Loucy (cell line): ENCODE results near the gene FPR1.

Experiments used
- H2AFZ ChIP-seq: fragments of 200-600 bp; sonication (generic); 2 replicates; pipeline ENCODE4 v1.6.0; 2016; ENCODE audit warnings: antibody characterized with exemption, mild to moderate bottlenecking, low read length, moderate library complexity
- H3F3A ChIP-seq: fragments of 200-600 bp; 2 replicates; pipeline ENCODE4 v1.6.0; 2016; ENCODE audit warnings: antibody characterized with exemption, low read depth, mild to moderate bottlenecking
- H3K27me3 ChIP-seq: fragments of 200-600 bp; sonication (generic); 2 replicates; pipeline ENCODE4 v1.6.1; 2014; ENCODE audit warnings: low read length, mild to moderate bottlenecking; ENCODE audit not compliant: insufficient read depth, poor library complexity, severe bottlenecking
- H3K36me3 ChIP-seq: fragments of 200-600 bp; sonication (generic); 2 replicates; pipeline ENCODE4 v1.6.1; 2016; ENCODE audit warnings: low read length; ENCODE audit not compliant: insufficient read depth
- H3K4me1 ChIP-seq: fragments of 200-600 bp; sonication (generic); 2 replicates; pipeline ENCODE4 v1.5.1; 2014; ENCODE audit warnings: low read length, mild to moderate bottlenecking; ENCODE audit not compliant: insufficient read depth, poor library complexity, severe bottlenecking
- H3K4me2 ChIP-seq: fragments of 200-600 bp; sonication (generic); 2 replicates; pipeline ENCODE4 v1.6.0; 2014; ENCODE audit warnings: antibody characterized with exemption, low read length, low read depth, mild to moderate bottlenecking; ENCODE audit not compliant: poor library complexity, severe bottlenecking
- H3K4me3 ChIP-seq: fragments of 200-600 bp; sonication (generic); 2 replicates; pipeline ENCODE4 v1.5.1; 2014; ENCODE audit warnings: low read length, mild to moderate bottlenecking, mixed read lengths; ENCODE audit not compliant: poor library complexity, severe bottlenecking
- H3K79me2 ChIP-seq: fragments of 200-600 bp; sonication (generic); 2 replicates; pipeline ENCODE4 v1.6.1; 2014; ENCODE audit warnings: low read length; ENCODE audit not compliant: insufficient read depth
- H3K9ac ChIP-seq: fragments of 200-600 bp; sonication (generic); 2 replicates; pipeline ENCODE4 v1.6.0; 2014; ENCODE audit warnings: mild to moderate bottlenecking, low read depth, low read length, moderate library complexity; ENCODE audit not compliant: poor library complexity, severe bottlenecking
- H3K9me2 ChIP-seq: fragments of 200-600 bp; sonication (generic); replicated peaks from 2 replicates; pipeline ENCODE4 v1.6.1; 2016; ENCODE audit warnings: low read depth, low read length, mixed read lengths
- H3K9me3 ChIP-seq: fragments of 200-600 bp; sonication (generic); 2 replicates; pipeline ENCODE4 v1.6.1; 2014; ENCODE audit warnings: mild to moderate bottlenecking, antibody characterized with exemption, low read length, low read depth; ENCODE audit not compliant: insufficient read depth
- H4K20me1 ChIP-seq: fragments of 200-600 bp; sonication (generic); 2 replicates; pipeline ENCODE4 v1.6.0; 2014; ENCODE audit warnings: antibody characterized with exemption, low read length, mild to moderate bottlenecking; ENCODE audit not compliant: insufficient read depth, poor library complexity, severe bottlenecking
- EZH2phosphoT487 ChIP-seq: fragments of 200-600 bp; IDR thresholded peaks from 2 replicates; pipeline ENCODE4 v1.6.1; 2018; ENCODE audit warnings: antibody characterized with exemption, mild to moderate bottlenecking, moderate library complexity, borderline replicate concordance
- TF ChIP-seq, protein P1 (sequence below): fragments of 200-600 bp; sonication (generic); conservative IDR thresholded peaks from 2 replicates; pipeline ENCODE4 v1.5.1; 2014; ENCODE audit warnings: mild to moderate bottlenecking, antibody characterized with exemption, low read length

Gene FPR1

DNA sequence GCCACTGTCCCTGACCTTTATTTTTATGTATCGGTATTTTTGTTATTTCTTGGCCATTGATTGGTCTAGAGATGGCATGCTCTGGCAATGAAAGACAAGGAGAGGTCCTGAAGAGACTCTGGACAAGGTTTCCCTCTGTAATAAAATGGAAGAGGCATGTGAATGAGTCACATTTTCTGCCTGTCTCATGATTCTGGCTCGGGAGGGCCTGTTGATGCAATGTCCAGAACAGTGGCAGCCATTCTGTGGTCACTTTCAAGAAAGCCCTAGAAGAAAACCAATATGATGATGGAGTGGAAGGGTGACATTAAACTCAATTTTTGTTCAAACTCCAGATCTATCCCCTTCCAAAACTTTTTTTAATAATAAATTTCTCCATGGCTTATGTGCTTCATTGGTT, 41.3 kb upstream of the FPR1 start:
- Histone ChIP-seq H3K4me1 (no peaks in the 10 kb centered on the region), H3F3A (no peaks in the 10 kb centered on the region), H3K9ac (no peak overlapping the region), H3K4me3 (no peak overlapping the region), H3K9me3 (peaks cover 4% of the 10 kb centered on the region; the same call in 1 of the 2 replicates), H3K36me3 (no peaks in the 10 kb centered on the region), H3K27me3 (no peaks in the 10 kb centered on the region), H2AFZ (no peak overlapping the region), H3K79me2 (no peaks in the 10 kb centered on the region), H4K20me1 (no peaks in the 10 kb centered on the region), H3K4me2 (no peak overlapping the region), H3K9me2 (no peaks in the 10 kb centered on the region; the same call in 1 of the 2 replicates)
- no peak for TF ChIP-seq EZH2phosphoT487
- TF ChIP-seq, protein P1, sequence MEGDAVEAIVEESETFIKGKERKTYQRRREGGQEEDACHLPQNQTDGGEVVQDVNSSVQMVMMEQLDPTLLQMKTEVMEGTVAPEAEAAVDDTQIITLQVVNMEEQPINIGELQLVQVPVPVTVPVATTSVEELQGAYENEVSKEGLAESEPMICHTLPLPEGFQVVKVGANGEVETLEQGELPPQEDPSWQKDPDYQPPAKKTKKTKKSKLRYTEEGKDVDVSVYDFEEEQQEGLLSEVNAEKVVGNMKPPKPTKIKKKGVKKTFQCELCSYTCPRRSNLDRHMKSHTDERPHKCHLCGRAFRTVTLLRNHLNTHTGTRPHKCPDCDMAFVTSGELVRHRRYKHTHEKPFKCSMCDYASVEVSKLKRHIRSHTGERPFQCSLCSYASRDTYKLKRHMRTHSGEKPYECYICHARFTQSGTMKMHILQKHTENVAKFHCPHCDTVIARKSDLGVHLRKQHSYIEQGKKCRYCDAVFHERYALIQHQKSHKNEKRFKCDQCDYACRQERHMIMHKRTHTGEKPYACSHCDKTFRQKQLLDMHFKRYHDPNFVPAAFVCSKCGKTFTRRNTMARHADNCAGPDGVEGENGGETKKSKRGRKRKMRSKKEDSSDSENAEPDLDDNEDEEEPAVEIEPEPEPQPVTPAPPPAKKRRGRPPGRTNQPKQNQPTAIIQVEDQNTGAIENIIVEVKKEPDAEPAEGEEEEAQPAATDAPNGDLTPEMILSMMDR = no peak

DNA sequence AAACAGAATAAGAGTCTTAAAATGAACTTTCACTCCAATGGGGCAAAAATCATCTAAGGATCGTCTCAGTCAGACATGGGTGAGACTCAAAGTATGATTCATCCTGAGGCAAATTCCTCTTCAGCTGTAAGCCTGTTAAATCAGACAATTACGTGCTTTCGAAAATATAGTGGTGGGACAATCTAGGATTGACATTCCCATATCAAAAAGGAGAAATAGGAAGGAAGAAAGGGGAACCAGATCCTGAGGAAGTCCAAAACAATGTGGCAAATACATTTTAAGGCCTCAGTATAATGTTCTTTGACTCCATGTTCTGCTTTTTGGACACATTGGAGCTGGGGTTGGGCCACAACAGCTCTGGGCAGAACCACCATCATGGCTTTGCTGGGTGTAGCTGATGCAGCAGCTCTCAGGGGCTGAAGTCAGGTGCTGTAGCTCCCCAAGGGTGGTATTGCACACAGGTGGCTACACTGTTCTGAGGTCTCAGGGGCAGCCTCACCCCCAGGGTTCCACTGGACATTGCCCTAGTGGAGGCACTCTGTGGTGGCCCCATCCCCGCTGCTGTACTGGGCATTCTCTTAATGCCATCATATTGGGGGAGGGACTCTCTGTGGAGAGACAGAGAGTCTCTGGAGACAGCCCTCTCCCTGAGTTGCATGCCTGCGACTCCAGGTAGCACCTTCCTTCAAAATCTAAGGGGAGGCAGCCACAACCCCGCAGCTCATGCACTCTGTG, 37.5 kb upstream of the FPR1 start:
- TF ChIP-seq, protein P1 = no peak
- TF ChIP-seq EZH2phosphoT487 = no peak
- Histone ChIP-seq H3K79me2 (no peaks in the 10 kb centered on the region), H2AFZ (no peak overlapping the region), H3K4me3 (no peak overlapping the region), H3K4me2 (no peak overlapping the region), H3K9me2 (no peaks in the 10 kb centered on the region; the same call in 1 of the 2 replicates), H3F3A (no peaks in the 10 kb centered on the region), H3K4me1 (no peaks in the 10 kb centered on the region), H3K36me3 (no peaks in the 10 kb centered on the region), H3K9me3 (peaks cover 4% of the 10 kb centered on the region; the same call in 1 of the 2 replicates), H3K27me3 (no peaks in the 10 kb centered on the region), H4K20me1 (no peaks in the 10 kb centered on the region), H3K9ac (no peak overlapping the region)

DNA sequence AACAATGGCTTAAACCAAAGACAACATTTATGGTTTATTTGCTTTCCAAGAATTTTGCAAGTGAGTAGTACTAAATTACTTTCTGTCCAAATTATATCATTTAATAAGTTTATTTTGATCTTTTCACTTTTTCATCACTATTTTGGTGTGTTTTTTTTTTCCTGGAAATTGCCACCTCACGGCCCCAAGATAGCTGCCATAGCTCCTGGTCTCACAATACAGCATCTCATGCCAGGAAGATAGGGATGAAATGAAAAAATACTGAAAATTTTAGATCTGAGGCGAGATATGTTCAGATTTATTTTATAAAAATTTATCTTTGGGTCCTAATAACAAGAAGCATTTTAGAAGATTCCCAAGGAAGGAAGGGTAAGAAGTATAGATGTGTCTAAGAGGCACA, 36.4 kb upstream of the FPR1 start:
- no peak for TF ChIP-seq EZH2phosphoT487
- TF ChIP-seq, protein P1 = no peak
- H3K9me3 ChIP-seq = no peaks in the 10 kb centered on the region; the same call in 1 of the 2 replicates
- H3K4me3 ChIP-seq = no peak overlapping the region
- H3K9me2 ChIP-seq = no peaks in the 10 kb centered on the region
- no peaks in the 10 kb centered on the region for H3K27me3 ChIP-seq
- no peaks in the 10 kb centered on the region for H3F3A ChIP-seq
- H2AFZ ChIP-seq = no peak overlapping the region
- H3K36me3 ChIP-seq = no peaks in the 10 kb centered on the region
- H3K4me2 ChIP-seq = no peak overlapping the region
- H3K4me1 ChIP-seq = no peaks in the 10 kb centered on the region
- no peaks in the 10 kb centered on the region for H3K79me2 ChIP-seq
- no peaks in the 10 kb centered on the region for H4K20me1 ChIP-seq
- no peak overlapping the region for H3K9ac ChIP-seq
